ENCODE results near the gene SLC22A23.
"Not testable (repeated sequence)": the region's sequence is repeated elsewhere in the genome, so short reads cannot be mapped to it uniquely, and the experiment has no call there.

Gene SLC22A23

DNA sequence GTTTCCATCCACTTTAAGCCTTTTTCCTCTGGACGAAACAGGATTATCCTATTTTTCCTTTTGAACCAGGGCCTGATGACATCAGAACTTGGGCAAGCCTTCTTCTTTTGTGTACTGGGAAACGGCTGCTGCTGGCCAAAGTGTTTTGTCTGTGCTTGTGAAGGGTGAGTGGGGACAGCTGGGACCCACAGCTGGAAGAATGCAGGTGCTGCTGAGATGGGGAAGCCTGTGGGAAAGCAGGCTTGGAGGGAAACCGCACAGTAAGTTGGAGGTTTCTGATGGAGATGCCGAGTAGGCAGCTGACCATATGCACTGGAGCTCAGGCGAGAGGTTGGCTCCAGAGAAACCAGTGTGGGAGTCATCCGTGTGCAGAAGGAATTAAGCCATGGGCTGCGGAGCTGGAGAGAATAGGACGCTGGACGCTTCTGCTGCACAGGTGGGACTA lies 206.6 kb downstream of the SLC22A23 start:
- WGBS, result 91% methylated on average over 9 of the region's 9 CpGs
- Histone ChIP-seq H3K9ac (ENCODE audit: low read depth, low read length) (no peak overlapping the region), H3K36me3 (ENCODE audit: insufficient read depth, low read length) (no peaks in the 10 kb centered on the region), H3K27me3 (ENCODE audit: insufficient read depth, low read length) (no peaks in the 10 kb centered on the region), H3K9me3 (ENCODE audit: insufficient read depth, low read depth, low read length) (no peaks in the 10 kb centered on the region), H3K4me1 (ENCODE audit: insufficient read depth, low read length) (peaks cover 20% of the 10 kb centered on the region), H3K4me3 (ENCODE audit: low read length) (no peak overlapping the region), H3K27ac (ENCODE audit: low read depth, low read length) (no peak overlapping the region)

GRCh38 chr6:3249821-3250220 lies 207.0 kb downstream of the SLC22A23 start:
- 82% methylated on average over 3 of the region's 3 CpGs for WGBS
- Histone ChIP-seq H3K36me3 (ENCODE audit: insufficient read depth, low read length) (no peaks in the 10 kb centered on the region), H3K27ac (ENCODE audit: low read depth, low read length) (no peak overlapping the region), H3K4me1 (ENCODE audit: insufficient read depth, low read length) (peaks cover 20% of the 10 kb centered on the region), H3K9ac (ENCODE audit: low read depth, low read length) (no peak overlapping the region), H3K27me3 (ENCODE audit: insufficient read depth, low read length) (no peaks in the 10 kb centered on the region), H3K4me3 (ENCODE audit: low read length) (no peak overlapping the region), H3K9me3 (ENCODE audit: insufficient read depth, low read depth, low read length) (no peaks in the 10 kb centered on the region)

DNA sequence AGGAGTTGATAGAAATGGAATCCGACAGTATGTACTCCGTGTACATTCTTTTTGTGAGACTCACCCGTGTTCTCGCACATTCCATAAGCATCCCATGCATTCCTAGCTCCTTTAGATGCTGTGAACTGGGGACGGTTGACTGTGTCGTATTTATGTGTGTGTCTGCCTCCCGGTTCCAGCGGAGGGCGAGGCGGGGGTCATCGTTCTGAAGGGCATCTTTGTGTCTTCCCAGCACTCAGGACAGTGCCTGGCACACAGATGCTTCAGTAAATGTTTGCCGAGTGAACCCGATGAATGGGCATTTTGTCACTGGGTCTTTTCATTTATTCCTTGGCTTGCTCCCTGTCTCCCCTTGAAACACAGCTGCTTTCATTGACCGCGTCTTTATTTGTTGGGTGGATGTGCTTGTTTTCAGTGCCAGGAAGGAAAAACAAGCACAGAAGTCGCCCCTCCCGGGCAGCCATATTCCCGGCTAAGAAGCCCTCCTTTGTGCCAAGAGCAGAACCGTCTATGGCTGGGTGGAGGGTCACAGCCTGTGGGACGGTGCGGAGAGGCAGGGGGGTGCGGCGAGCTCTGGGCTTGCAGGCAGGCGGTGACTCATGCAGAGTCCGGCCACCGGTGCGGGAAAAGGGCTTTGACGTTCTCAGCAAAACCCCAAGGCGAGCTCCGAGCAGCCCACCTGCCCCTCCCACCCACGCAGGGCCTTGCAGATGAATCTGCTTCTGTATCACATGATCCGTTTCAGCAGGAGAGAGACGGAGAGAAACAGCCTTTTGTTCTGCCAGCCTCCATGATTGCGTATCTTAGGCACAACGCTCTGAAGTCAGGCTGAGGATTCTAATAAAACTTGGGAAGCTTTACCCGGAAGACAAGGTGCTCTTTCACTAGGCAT lies 209.3 kb downstream of the SLC22A23 start:
- Histone ChIP-seq H3K27ac (ENCODE audit: low read depth, low read length) (0 out of 2 replicates have a peak overlapping the region, but pooled peaks have one; percentile 3), H3K4me1 (ENCODE audit: insufficient read depth, low read length) (peaks cover 20% of the 10 kb centered on the region), H3K27me3 (ENCODE audit: insufficient read depth, low read length) (no peaks in the 10 kb centered on the region), H3K36me3 (ENCODE audit: insufficient read depth, low read length) (no peaks in the 10 kb centered on the region), H3K9ac (ENCODE audit: low read depth, low read length) (peak overlapping the region; percentile 62), H3K4me3 (ENCODE audit: low read length) (peak overlapping the region; percentile 8; the same call in 1 of the 2 replicates), H3K9me3 (ENCODE audit: insufficient read depth, low read depth, low read length) (no peaks in the 10 kb centered on the region)
- 49% methylated on average over 36 of the region's 36 CpGs for WGBS

DNA sequence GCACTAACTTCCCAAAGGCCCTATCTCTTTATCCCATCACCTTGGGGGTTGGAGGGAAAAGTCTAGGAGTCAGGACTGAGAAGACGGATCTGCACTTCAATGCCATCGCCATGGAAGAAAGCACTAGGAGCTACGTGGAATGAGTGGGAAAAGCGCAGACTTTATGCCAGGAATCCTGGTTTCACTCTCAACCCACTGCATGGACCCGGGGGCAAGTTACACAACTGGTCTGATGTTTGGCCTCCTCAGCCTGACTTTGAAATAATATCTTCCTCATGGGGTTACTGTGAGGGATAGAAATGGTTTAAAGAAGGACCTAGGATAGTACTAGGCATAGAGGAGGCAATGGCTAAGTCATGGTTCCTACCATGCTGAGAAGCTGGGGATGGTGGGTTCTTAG lies 211.6 kb downstream of the SLC22A23 start:
- Histone ChIP-seq H3K4me1 (ENCODE audit: insufficient read depth, low read length) (peaks cover 12% of the 10 kb centered on the region), H3K27me3 (ENCODE audit: insufficient read depth, low read length) (no peaks in the 10 kb centered on the region), H3K36me3 (ENCODE audit: insufficient read depth, low read length) (no peaks in the 10 kb centered on the region), H3K4me3 (ENCODE audit: low read length) (no peak overlapping the region), H3K9ac (ENCODE audit: low read depth, low read length) (no peak overlapping the region), H3K9me3 (ENCODE audit: insufficient read depth, low read depth, low read length) (no peaks in the 10 kb centered on the region), H3K27ac (ENCODE audit: low read depth, low read length) (no peak overlapping the region)
- WGBS, result 96% methylated on average over 5 of the region's 5 CpGs

DNA sequence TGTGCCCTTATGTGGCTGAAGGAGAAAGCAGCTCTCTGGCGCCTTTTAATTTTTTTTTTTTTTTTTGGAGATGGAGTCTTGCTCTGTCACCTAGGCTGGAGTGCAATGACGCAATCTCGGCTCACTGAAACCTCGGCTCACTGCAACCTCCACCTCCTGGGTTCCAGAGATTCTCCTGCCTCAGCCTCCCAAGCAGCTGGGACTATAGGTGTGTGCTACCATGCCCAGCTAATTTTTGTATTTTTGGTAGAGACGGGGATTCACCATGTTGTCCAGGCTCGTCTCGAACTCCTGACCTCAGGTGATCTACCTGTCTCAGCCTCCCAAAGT lies 212.1 kb downstream of the SLC22A23 start:
- not testable (repeated sequence) for H3K27me3 ChIP-seq (ENCODE audit: insufficient read depth, low read length); H3K9me3 ChIP-seq (ENCODE audit: insufficient read depth, low read depth, low read length); H3K27ac ChIP-seq (ENCODE audit: low read depth, low read length); H3K9ac ChIP-seq (ENCODE audit: low read depth, low read length); H3K4me3 ChIP-seq (ENCODE audit: low read length); H3K36me3 ChIP-seq (ENCODE audit: insufficient read depth, low read length)
- peaks cover 12% of the 10 kb centered on the region for H3K4me1 ChIP-seq (ENCODE audit: insufficient read depth, low read length)
- WGBS, result 98% methylated on average over 7 of the region's 7 CpGs

GRCh38 chr6:3244003-3244831 lies 212.6 kb downstream of the SLC22A23 start:
- Histone ChIP-seq H3K9me3 (ENCODE audit: insufficient read depth, low read depth, low read length) (no peaks in the 10 kb centered on the region), H3K4me1 (ENCODE audit: insufficient read depth, low read length) (peaks cover 12% of the 10 kb centered on the region), H3K36me3 (ENCODE audit: insufficient read depth, low read length) (no peaks in the 10 kb centered on the region), H3K9ac (ENCODE audit: low read depth, low read length) (no peak overlapping the region), H3K27ac (ENCODE audit: low read depth, low read length) (no peak overlapping the region), H3K27me3 (ENCODE audit: insufficient read depth, low read length) (no peaks in the 10 kb centered on the region), H3K4me3 (ENCODE audit: low read length) (no peak overlapping the region)
- WGBS, result 96% methylated on average over 8 of the region's 8 CpGs

GRCh38 chr6:3242768-3243167 lies 214.1 kb downstream of the SLC22A23 start:
- no peak overlapping the region for H3K9ac ChIP-seq (ENCODE audit: low read depth, low read length)
- H3K27ac ChIP-seq (ENCODE audit: low read depth, low read length), result no peak overlapping the region
- WGBS, result 89% methylated on average over 4 of the region's 4 CpGs
- no peak overlapping the region for H3K4me3 ChIP-seq (ENCODE audit: low read length)
- H3K4me1 ChIP-seq (ENCODE audit: insufficient read depth, low read length), result peaks cover 6% of the 10 kb centered on the region
- no peaks in the 10 kb centered on the region for H3K36me3 ChIP-seq (ENCODE audit: insufficient read depth, low read length)
- no peaks in the 10 kb centered on the region for H3K9me3 ChIP-seq (ENCODE audit: insufficient read depth, low read depth, low read length)
- no peaks in the 10 kb centered on the region for H3K27me3 ChIP-seq (ENCODE audit: insufficient read depth, low read length)

DNA sequence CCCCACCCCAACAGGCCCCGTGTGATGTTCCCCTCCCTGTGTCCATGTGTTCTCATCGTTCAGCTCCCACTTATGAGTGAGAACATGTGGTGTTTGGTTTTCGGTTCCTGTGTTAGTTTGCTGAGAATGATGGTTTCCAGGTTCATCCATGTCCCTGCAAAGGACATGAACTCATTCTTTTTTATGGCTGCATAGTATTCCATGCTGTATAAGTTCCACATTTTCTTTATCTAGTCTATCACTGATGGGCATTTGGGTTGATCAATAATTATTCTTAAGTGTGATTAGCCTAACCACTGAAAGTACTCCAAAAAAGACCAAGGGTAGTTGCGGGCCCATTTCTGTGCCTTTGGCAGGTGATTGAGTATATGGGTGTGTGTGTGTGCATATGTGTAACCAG lies 215.1 kb downstream of the SLC22A23 start:
- not testable (repeated sequence) for H3K9me3 ChIP-seq (ENCODE audit: insufficient read depth, low read depth, low read length); H3K36me3 ChIP-seq (ENCODE audit: insufficient read depth, low read length); H3K9ac ChIP-seq (ENCODE audit: low read depth, low read length); H3K27me3 ChIP-seq (ENCODE audit: insufficient read depth, low read length); H3K27ac ChIP-seq (ENCODE audit: low read depth, low read length); H3K4me3 ChIP-seq (ENCODE audit: low read length); H3K4me1 ChIP-seq (ENCODE audit: insufficient read depth, low read length)
- 98% methylated on average over 3 of the region's 4 CpGs for WGBS

- H3K27ac ChIP-seq (ENCODE audit: low read depth, low read length), result no peak overlapping the region
- 82% methylated on average over 7 of the region's 7 CpGs for WGBS
- no peak overlapping the region for H3K9ac ChIP-seq (ENCODE audit: low read depth, low read length)
- no peak overlapping the region for H3K4me3 ChIP-seq (ENCODE audit: low read length)
- no peaks in the 10 kb centered on the region for H3K9me3 ChIP-seq (ENCODE audit: insufficient read depth, low read depth, low read length)
- H3K36me3 ChIP-seq (ENCODE audit: insufficient read depth, low read length), result no peaks in the 10 kb centered on the region
- H3K27me3 ChIP-seq (ENCODE audit: insufficient read depth, low read length), result no peaks in the 10 kb centered on the region
- H3K4me1 ChIP-seq (ENCODE audit: insufficient read depth, low read length), result no peaks in the 10 kb centered on the region; the same call in 1 of the 2 replicates
Measured at GRCh38 chr6:3240595-3240994, 216.3 kb downstream of the SLC22A23 start.

GRCh38 chr6:3239110-3239830 lies 217.6 kb downstream of the SLC22A23 start:
- no peaks in the 10 kb centered on the region for H3K9me3 ChIP-seq (ENCODE audit: insufficient read depth, low read depth, low read length)
- H3K4me3 ChIP-seq (ENCODE audit: low read length), result no peak overlapping the region
- H3K27ac ChIP-seq (ENCODE audit: low read depth, low read length), result no peak overlapping the region
- peaks cover 4% of the 10 kb centered on the region; the same call in 1 of the 2 replicates for H3K4me1 ChIP-seq (ENCODE audit: insufficient read depth, low read length)
- H3K27me3 ChIP-seq (ENCODE audit: insufficient read depth, low read length), result no peaks in the 10 kb centered on the region
- no peaks in the 10 kb centered on the region for H3K36me3 ChIP-seq (ENCODE audit: insufficient read depth, low read length)
- H3K9ac ChIP-seq (ENCODE audit: low read depth, low read length), result no peak overlapping the region
- WGBS, result 84% methylated on average over 13 of the region's 13 CpGs
